GM13977 (cell line): ENCODE results near the gene TAF6L.

ENCODE experiments used
- DNase-seq: peaks from one replicate; pipeline ENCODE4 v3.0.0; 2012; ENCODE audit warnings: low spot score
- CTCF ChIP-seq: IDR thresholded peaks from 2 replicates; pipeline ENCODE4 v1.5.1; 2012; ENCODE audit warnings: mild to moderate bottlenecking, control low read depth; ENCODE audit not compliant: insufficient read depth; ENCODE audit errors: extremely low read depth, missing control alignments
- in situ Hi-C: fragments of 300-500 bp; cut with MboI; formaldehyde crosslinking; loops from one replicate; pipeline ENCODE4 v1.12.0; 2022; ENCODE audit warnings: low sequenced_read_pairs, low pct_unique_long_range_greater_than_20kb, mixed read lengths, inconsistent platforms; ENCODE audit not compliant: unreplicated experiment

TAF6L gene, protein sequence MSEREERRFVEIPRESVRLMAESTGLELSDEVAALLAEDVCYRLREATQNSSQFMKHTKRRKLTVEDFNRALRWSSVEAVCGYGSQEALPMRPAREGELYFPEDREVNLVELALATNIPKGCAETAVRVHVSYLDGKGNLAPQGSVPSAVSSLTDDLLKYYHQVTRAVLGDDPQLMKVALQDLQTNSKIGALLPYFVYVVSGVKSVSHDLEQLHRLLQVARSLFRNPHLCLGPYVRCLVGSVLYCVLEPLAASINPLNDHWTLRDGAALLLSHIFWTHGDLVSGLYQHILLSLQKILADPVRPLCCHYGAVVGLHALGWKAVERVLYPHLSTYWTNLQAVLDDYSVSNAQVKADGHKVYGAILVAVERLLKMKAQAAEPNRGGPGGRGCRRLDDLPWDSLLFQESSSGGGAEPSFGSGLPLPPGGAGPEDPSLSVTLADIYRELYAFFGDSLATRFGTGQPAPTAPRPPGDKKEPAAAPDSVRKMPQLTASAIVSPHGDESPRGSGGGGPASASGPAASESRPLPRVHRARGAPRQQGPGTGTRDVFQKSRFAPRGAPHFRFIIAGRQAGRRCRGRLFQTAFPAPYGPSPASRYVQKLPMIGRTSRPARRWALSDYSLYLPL

GRCh38 chr11:62771144-62772021, at the start of gene TAF6L:
TAF6L (plus strand) TSS chr11:62771396; CDS start chr11:62775784, 4,388 bp downstream.
- TF ChIP-seq CTCF: no peak
- in situ Hi-C loops: no loop called here
- peak; percentile 91 for DNase-seq

DNA sequence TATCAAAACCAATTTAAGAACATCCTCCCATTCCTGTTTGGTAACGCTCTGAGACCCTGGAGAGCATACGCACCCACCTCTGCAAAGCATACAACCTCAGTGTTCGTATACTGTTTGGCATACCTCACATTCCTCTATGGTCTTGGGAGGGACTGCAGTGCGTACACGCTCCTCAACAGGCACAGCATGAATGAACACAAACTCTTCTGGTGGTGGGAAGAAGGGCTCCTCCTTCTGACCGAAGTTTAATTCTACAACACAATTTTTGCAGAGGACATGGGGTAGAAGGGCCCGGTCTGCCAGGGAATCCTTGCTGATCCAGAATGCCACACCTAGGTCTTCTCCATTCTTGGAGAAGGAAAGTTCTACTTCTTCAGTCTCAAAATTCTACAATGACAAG, 49.2 kb upstream of the TAF6L start:
- in situ Hi-C loops: no loop called here
- no peak for TF ChIP-seq CTCF
- no peak for DNase-seq

DNA sequence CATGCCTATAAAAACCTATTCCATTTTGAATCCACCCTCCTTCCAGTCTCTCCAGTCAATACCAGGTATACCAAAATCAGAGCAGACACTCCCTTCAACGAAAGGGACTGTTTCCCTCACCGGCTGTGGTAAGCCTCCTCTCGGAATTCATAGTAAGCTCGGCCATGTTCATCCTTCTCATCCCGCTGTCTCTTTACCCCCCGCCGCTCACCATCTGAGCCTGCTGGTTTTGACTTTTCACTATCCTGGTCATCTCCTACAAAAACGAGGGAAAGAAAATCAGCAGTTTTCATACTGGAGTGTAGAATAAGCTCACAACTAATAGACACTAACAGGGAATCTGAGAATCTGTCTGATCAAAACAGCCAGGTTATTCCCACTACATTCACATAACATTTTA, 47.0 kb upstream of the TAF6L start:
- in situ Hi-C loops: no loop called here
- DNase-seq: no peak
- no peak for TF ChIP-seq CTCF

- in situ Hi-C loops: no loop called here
- DNase-seq: no peak
Observed at GRCh38 chr11:62725646-62726045, 45.5 kb upstream of the TAF6L start.

DNA sequence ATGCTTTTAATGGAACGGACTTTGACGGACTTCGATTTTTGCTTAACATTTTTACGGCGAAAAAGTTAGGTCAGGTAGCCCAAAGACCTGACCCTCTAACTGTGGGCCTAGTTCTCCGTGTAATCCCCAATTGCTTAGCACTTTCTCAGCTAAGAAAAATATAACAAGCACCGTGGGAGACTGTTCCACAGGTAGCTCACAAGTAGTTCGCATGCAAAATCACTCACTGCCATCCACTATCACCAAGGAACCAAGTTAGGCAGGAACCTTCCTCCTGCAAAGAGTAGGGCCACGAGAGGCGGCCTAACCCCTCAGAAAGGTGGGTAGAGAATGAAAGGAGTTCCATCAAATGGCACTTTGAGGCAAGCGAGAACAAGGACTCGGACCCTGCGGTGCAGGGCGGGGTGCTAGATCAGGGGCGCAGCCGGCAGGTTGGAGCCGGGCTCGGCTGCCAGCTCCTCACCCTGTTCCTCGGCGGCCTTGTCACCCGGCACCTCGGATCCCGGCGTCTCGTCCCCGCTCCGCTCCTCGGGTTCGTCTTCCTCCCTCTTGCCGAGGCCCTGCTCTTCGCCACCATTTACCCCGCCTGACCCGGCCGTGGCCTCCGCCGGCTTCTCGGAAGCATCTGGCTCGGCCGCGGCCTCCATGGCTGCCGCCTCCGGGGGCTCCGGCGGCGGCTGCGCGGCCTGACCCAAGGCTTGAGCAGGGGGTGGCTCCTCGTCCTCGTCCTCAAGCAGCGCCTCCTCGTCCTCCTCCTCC, 44.9 kb upstream of the TAF6L start:
- in situ Hi-C loops: no loop called here
- no peak for TF ChIP-seq CTCF
- no peak for DNase-seq

More at GRCh38 chr11:62725646-62726045, 45.5 kb upstream of the TAF6L start:
- TF ChIP-seq CTCF: no peak

DNA sequence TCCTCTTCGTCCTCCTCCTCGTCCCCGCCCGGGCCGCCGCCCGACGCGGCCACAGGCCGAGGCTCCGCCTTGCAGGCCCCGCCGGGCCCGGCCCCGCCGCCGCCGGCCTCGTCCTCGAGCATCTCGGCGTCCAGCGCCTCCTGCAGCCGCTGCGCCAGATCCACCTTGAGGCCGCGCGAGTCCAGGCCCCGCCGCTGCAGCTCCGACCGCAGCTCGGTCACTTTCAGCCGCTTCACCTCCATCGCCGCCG, 44.4 kb upstream of the TAF6L start:
- TF ChIP-seq CTCF: no peak
- in situ Hi-C loops: no loop called here
- DNase-seq: no peak
